T-helper 1 cell (primary cell): ENCODE data around the gene SLC41A3.
"Not testable (repeated sequence)": the region's sequence is repeated elsewhere in the genome, so short reads cannot be mapped to it uniquely, and the experiment has no call there.

Source experiments
- DNase-seq, 5 donors: peaks; one replicate each; pipeline ENCODE4 v3.0.0-alpha.2; 2012 to 2020

SLC41A3 gene

GRCh38 chr3:126106336-126107202 lies 22.6 kb upstream of the SLC41A3 start:
- no peak for DNase-seq

GRCh38 chr3:126105691-126106187 lies 21.8 kb upstream of the SLC41A3 start:
- DNase-seq: no peak

- no peak for DNase-seq
Measured at GRCh38 chr3:126104742-126105605, 21.1 kb upstream of the SLC41A3 start.

GRCh38 chr3:126104028-126104635 lies 20.2 kb upstream of the SLC41A3 start:
- no peak for DNase-seq

- no peak for DNase-seq
Measured at GRCh38 chr3:126103121-126104027, 19.4 kb upstream of the SLC41A3 start.

GRCh38 chr3:126102530-126102951 lies 18.6 kb upstream of the SLC41A3 start:
- no peak for DNase-seq

- DNase-seq: no peak
Measured at GRCh38 chr3:126102011-126102410, 18.1 kb upstream of the SLC41A3 start.

- DNase-seq: no peak
Measured at GRCh38 chr3:126101521-126101982, 17.6 kb upstream of the SLC41A3 start.

GRCh38 chr3:126100634-126101301 lies 16.8 kb upstream of the SLC41A3 start:
- DNase-seq: no peak

GRCh38 chr3:126100269-126100633 lies 16.3 kb upstream of the SLC41A3 start:
- no peak for DNase-seq

GRCh38 chr3:126098391-126098858 lies 14.5 kb upstream of the SLC41A3 start:
- DNase-seq: no peak

- DNase-seq: no peak
Measured at GRCh38 chr3:126097801-126098200, 13.9 kb upstream of the SLC41A3 start.

- not testable (repeated sequence) for DNase-seq
Measured at GRCh38 chr3:126096274-126096673, 12.3 kb upstream of the SLC41A3 start.

GRCh38 chr3:126092128-126092527 lies 8.2 kb upstream of the SLC41A3 start:
- DNase-seq: not testable (repeated sequence)

- DNase-seq: no peak
Measured at GRCh38 chr3:126087552-126088175, 3.7 kb upstream of the SLC41A3 start.

GRCh38 chr3:126085841-126086240 lies 1.9 kb upstream of the SLC41A3 start:
- no peak for DNase-seq

GRCh38 chr3:126085276-126085675 lies 1.4 kb upstream of the SLC41A3 start:
- no peak for DNase-seq

- no peak for DNase-seq
Measured at GRCh38 chr3:126084768-126085180, 850 bp upstream of the SLC41A3 start.

GRCh38 chr3:126083511-126083912 lies 412 bp downstream of the SLC41A3 start:
- DNase-seq: peak in 3 of 5 donors; percentile 29 to 61 (median 43)

GRCh38 chr3:126083138-126083445 lies 832 bp downstream of the SLC41A3 start:
- no peak for DNase-seq
